Raji (cell line): ENCODE results near the gene MRPS6.

ENCODE experiments used
- POLR2A ChIP-seq: IDR thresholded peaks from 2 replicates; pipeline ENCODE4 v1.6.1; 2011; ENCODE audit warnings: low read depth, low read length, control low read depth; ENCODE audit not compliant: insufficient read depth

Gene MRPS6

DNA sequence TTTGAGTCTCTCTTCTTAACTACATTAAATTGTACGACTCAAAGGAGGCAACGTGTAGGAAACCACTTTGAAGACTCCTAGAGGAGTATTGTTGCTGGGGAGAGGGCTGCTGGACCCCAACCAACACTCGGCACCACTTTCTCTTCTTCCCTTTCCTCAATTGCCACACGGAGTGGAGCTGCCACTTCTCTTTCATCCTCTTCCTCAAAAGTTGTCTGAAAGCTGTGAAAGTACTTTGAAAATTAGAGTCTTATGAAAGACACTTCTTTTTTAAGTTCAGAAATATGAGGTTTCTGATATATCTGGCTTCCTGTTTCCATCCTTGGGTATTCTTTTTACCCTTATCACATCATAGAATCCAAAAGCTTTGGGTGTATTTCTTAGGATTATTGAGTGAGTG, 59.5 kb downstream of the MRPS6 start:
- TF ChIP-seq POLR2A: no peak

GRCh38 chr21:34133392-34133791, 60.0 kb downstream of the MRPS6 start:
- no peak for TF ChIP-seq POLR2A

DNA sequence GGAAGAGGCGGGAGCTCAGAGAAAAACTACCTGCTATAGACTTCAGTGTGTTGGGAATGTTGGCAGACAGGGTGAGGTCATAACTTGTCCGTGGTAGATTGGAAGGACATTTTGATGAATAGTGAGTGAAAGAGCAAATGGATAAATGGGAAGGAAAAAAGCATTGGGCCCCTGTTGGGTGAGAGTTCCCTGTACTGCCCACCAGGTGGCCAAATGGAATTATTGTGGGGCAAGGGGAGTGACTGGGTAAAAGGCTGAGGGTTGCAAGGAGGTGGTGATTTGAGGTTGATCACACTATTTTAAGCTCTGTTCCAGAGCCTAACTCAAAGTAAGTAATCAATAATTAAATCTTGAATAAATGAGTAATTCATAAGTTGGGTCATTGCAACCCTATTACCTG, 60.4 kb downstream of the MRPS6 start:
- TF ChIP-seq POLR2A: no peak

GRCh38 chr21:34135330-34135729, 62.0 kb downstream of the MRPS6 start:
- no peak for TF ChIP-seq POLR2A

- TF ChIP-seq POLR2A: no peak
Observed at GRCh38 chr21:34141373-34141772, 68.0 kb downstream of the MRPS6 start.

DNA sequence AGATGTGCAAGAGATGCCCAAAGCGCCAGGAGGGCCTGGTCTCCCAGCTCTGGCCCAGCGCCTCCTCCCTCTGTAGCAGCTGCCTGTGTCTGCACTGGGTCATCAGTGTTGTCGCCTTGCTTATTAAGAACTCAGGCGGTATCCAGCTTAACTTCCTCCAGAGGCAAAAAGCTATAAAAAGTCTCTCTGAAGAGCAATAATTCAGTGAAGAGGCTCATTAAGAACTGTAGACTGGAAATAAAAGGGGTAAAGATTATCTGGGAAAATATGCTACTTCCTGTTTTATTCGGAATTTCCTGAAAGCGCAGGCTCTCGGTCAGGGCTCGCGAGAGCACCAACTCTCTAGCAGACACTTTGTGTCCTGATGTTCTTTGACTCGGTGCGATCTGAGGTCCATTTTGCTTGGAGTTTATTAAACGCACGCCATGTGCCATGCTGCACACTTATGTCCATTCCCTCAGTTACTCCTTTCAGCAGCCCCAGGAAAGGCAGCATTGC, 70.4 kb downstream of the MRPS6 start:
- no peak for TF ChIP-seq POLR2A

GRCh38 chr21:34144224-34144623, 70.8 kb downstream of the MRPS6 start:
- TF ChIP-seq POLR2A: no peak

DNA sequence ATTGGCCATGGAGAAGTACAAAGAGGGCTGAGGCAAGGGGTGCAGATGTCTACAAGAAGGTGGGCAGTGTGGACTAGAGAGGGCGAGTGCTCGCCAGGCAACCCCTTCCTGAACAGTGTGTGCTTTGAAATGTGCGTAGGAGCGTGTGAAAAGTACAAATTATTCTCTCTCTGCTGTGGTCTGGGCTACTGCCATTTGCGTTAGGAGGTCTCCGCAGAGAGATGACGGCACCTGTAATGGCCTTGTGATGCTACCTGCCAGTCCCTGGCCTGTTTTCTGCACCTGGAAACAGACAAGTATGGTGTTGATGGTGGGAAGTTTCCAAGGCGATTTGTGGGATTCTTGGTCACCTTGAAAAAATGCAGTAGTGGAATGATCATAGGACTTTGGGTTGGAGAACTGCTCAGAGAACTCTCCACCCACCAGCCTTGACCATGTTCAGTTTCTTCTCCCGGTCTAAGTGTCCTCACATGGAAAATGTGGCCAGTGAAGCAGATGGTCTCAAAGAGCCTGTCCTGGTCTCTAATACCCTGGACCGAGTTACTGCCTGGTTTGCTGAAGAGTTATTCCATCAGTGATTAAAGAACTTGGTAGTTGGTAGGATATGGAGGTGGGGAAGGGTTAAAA, 74.5 kb downstream of the MRPS6 start:
- no peak for TF ChIP-seq POLR2A

- TF ChIP-seq POLR2A: no peak
Observed at GRCh38 chr21:34148419-34148804, 75.0 kb downstream of the MRPS6 start.

- no peak for TF ChIP-seq POLR2A
Observed at GRCh38 chr21:34148826-34149558, 75.6 kb downstream of the MRPS6 start.

GRCh38 chr21:34152500-34152899, 79.1 kb downstream of the MRPS6 start:
- TF ChIP-seq POLR2A: no peak

- no peak for TF ChIP-seq POLR2A
Observed at GRCh38 chr21:34154878-34155277, 81.5 kb downstream of the MRPS6 start.

- no peak for TF ChIP-seq POLR2A
Observed at GRCh38 chr21:34156957-34157356, 83.6 kb downstream of the MRPS6 start.

- TF ChIP-seq POLR2A: no peak
Observed at GRCh38 chr21:34157521-34157920, 84.1 kb downstream of the MRPS6 start.

GRCh38 chr21:34158866-34159835, 85.8 kb downstream of the MRPS6 start:
- TF ChIP-seq POLR2A: no peak
